T-helper 2 cell treated with Interferon-gamma antibody and Interleukin-4, amounts not matched to agents 100 ng/mL and 5 ng/mL, for 36 hours (primary cell): ENCODE measurements around the gene SHPK. TPM values are rescaled to one million over a fixed set of nuclear protein-coding genes. Genes with fewer than 3 reads are reported as not detected.

ENCODE experiments used
- intact Hi-C: fragments of 100-400 bp; cut with micrococcal nuclease; formaldehyde crosslinking; loops from one replicate; pipeline ENCODE4 v1.15.1; 2023
- total RNA-seq: library from RNA; stranded (reverse); gene quantifications from 2 replicates; pipeline ENCODE4 v1.2.3, GENCODE V29; 2022

The SHPK gene
- total RNA-seq, 1 donor from 2014 or later, result 13.3 TPM

GRCh38 chr17:3635474-3636153, 436 bp downstream of the SHPK start:
- intact Hi-C loops, result loop anchor here (1.0 to 10.0 kb wide), 3 partner anchors 33 to 821 kb away; partner anchors contain the start of genes EMC6, HASPIN and TAX1BP3

GRCh38 chr17:3632287-3632686, 3.8 kb downstream of the SHPK start:
- intact Hi-C loops, result loop anchor here (10.0 kb wide), 1 partner anchor 817 kb away; no protein-coding TSS in a partner anchor

DNA sequence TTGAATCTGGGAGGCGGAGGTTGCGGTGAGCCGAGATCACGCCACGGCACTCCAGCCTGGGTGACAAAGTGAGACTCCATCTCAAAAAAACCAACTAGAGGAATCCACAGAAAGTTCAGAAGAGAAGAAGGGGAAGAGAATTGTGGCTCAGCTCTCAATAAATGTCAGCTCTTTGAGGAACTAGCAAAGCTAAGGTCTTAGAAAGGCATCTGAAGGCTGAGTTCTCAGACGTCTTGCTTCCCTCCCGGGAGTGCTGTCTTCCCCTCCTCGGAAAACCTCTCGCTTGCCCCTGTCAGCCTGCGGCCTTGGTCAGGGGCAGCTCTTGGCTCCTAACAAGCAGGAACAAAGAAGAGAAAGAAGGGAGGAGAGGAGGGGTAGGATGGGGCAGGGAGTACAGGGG, 5.3 kb downstream of the SHPK start:
- intact Hi-C loops, result loop anchor here (10.0 kb wide), 1 partner anchor 816 kb away; no protein-coding TSS in a partner anchor

- intact Hi-C loops, result no loop called here
Observed at GRCh38 chr17:3627769-3628167, 8.3 kb downstream of the SHPK start.

GRCh38 chr17:3626831-3627768, 8.9 kb downstream of the SHPK start:
- intact Hi-C loops, result no loop called here

- intact Hi-C loops, result no loop called here
Observed at GRCh38 chr17:3622977-3623594, 13.0 kb downstream of the SHPK start.

DNA sequence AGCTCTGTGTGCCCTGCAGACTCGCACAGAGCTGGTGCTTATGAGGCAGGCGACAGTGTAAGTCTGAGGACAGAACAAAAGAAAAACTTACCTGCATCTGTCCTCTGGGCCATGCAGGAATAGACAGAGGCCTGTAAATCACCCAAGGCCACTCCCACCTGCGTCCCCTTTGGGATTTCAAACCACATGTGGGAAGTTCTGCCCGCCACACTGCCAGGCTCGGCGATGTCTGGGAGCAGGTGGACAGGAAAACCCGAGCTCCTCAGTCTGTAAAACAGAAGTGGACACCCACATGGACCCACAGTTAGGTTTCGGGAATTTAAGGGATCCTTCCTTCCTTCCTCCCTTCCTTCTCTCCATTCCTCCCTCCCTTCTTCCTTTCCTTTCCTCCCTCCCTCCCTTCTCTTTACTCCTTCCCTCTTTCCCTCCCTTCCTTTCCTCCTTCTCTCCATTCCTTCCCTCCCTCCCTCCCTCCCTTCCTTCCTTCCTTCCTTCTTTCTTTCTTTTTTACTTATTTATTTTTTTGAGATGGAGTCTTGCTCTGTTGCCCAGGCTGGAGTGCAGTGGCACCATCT, 14.8 kb downstream of the SHPK start:
- intact Hi-C loops, result no loop called here

- intact Hi-C loops, result no loop called here
Observed at GRCh38 chr17:3615160-3615870, 20.7 kb downstream of the SHPK start.

GRCh38 chr17:3613124-3613523, 22.9 kb downstream of the SHPK start:
- intact Hi-C loops, result no loop called here

DNA sequence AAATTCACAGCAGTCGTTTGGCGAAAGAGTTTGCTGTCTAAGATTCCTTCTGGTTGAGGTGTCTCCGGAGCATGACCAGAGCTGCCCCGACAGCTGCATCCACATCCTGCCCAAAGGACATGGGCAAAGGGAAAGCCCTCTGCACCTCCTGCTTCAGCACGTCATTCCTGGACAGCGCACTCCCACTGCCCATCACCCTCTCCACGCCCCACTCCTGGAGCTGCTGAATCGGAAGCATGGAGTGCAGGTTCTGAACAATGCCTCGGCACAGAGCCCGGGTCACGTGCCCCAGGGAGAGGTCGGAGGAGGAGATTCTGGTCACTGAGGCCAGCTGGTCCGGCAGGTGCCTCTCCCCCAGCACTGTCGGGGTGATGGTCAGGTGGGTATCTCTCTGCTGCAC, 25.5 kb downstream of the SHPK start:
- intact Hi-C loops, result no loop called here

DNA sequence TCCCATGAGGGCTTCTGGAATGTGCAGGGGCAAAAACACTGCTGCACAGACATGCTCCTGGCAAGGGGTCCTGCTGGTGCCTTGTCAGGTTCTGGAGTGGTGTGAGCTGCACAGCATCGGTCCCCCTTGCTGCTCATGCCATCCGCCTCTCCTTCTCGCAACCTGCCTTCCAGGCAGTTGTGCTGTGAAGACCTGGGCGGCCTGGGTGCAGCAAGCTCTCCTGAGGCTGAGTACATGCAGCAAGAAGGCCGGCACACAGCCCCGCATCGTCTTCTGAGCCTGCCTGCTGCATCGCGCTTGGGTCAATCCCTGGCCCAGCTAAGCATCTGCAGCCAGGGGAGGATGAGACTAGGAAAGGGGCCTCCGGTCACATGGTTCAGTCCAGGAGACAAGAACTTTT, 26.4 kb downstream of the SHPK start:
- intact Hi-C loops, result no loop called here

DNA sequence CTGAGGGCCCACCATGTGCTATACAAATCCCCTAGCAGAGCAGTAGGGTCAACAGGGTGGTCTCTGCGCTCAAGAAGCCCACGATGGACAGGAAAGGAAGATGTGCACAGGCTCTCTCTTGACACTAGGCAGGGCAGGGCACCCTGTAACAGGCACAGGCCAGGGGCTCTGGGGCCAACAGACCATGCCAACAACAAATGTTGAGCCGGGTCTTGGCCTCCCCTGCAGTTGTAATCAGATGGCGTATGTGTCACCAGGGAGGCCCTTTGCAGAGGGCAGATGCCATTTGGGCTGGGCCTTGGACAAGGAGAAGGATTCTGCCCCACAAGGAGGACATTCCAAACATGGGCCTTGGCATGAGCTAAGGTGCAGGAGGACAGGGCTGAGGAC, 32.2 kb downstream of the SHPK start:
- intact Hi-C loops, result no loop called here

GRCh38 chr17:3603119-3603869, 32.8 kb downstream of the SHPK start:
- intact Hi-C loops, result no loop called here

DNA sequence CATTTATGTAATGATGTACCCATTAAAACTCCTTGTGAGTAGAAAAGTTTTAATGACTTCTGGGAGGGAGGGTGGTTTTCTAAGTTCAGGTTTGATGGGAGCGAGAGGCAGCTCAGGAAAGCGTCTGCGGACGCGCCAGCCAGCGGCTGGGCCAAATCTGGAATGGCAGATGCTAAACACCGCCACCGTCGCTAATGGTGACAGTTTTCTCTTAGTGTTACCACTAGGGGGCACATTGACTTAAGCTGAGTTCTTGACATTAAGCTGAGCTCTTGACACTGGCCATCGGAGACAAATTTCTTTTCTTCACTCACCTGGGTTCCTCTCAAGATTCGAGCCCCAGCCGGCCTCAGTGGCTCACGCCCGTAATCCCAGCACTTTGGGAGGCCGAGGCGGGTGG, 33.6 kb downstream of the SHPK start:
- intact Hi-C loops, result loop anchor here (1.0 kb wide), 1 partner anchor 46 kb away; no protein-coding TSS in a partner anchor

GRCh38 chr17:3600529-3601205, 35.4 kb downstream of the SHPK start:
- intact Hi-C loops, result no loop called here

DNA sequence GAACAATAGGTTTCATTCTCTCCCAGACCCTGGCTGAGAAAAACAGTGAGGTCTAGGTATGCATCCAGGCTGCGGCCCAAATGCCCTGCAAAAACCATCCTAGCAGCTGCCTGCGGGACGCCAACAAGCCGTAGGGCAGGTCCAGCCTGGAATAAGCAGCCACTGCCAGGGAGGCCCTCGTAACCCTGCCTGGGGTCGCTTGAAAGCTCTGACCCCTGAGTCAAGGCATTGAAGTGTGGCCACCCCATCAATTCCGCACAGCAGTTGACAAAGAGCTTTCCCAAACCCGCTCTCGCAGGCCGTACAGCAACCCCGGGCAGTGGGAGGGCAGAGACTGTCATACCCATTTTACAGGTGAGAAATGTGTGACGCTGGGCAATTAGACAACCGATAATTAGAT, 38.0 kb downstream of the SHPK start:
- intact Hi-C loops, result no loop called here

DNA sequence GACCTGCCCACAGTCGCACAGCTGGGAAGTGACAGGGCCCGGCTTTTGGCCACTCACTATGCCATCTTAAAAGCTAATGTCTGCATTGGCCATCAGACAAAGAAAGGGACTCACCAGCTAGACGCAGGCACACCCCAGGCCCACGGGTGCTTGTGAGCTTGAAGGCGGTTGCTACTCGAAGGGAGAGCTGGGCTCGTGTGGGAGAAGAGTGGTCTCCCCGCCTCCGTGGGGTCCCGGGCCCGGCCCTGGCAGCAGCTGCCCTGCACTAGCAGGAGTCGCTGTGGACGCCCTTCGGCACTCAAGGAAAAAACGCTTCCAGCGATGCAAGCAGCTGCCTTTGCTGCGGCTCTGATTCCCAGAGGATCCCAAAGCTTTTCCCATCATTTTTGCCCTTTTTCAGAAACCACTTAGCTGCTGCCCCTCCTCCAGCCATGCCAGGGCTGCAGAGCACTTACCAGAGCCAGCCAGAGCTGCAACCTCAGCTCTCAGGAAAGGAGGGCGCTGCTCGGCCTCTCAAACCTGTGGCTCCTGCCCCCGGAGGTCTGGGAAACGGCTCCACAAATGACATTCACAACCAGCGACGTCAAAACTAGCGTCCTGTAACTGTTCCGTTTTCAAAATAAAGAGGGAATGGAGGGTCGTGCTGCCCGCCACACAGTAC, 39.1 kb downstream of the SHPK start:
- intact Hi-C loops, result no loop called here

GRCh38 chr17:3594976-3595375, 41.1 kb downstream of the SHPK start:
- intact Hi-C loops, result no loop called here
